K562 (cell line): ENCODE measurements around the gene GRAMD2A. TPM values are rescaled to one million over a fixed set of nuclear protein-coding genes. Genes with fewer than 3 reads are reported as not detected.

Source experiments
- CEBPZ ChIP-seq: fragments of 150-350 bp; IDR thresholded peaks from 2 replicates; pipeline ENCODE4 v1.6.1; 2014; ENCODE audit warnings: low read depth, mild to moderate bottlenecking, low read length, borderline replicate concordance
- KDM4B ChIP-seq, 2 experiments: fragments of 450-650 bp in 1 of 2; sonication (generic) in 1 of 2; IDR thresholded peaks; 2 replicates each; pipeline ENCODE4 v1.6.1; 2016 to 2017; ENCODE audit warnings: borderline replicate concordance in 2 of 2, antibody characterized with exemption in 1 of 2, low read depth in 1 of 2, mild to moderate bottlenecking in 1 of 2
- MCM3 ChIP-seq: fragments of 450-650 bp; IDR thresholded peaks from 2 replicates; pipeline ENCODE4 v1.6.1; 2016
- MCM5 ChIP-seq: fragments of 450-650 bp; IDR thresholded peaks from 2 replicates; pipeline ENCODE4 v1.6.1; 2016; ENCODE audit warnings: low read depth
- PHF8 ChIP-seq: fragments of 200-600 bp; sonication (generic); IDR thresholded peaks from 2 replicates; pipeline ENCODE4 v1.6.1; 2012; ENCODE audit warnings: mixed run types, mild to moderate bottlenecking, inconsistent platforms, low read length, moderate library complexity, borderline replicate concordance
- POLR2G ChIP-seq: fragments of 200-400 bp; formaldehyde crosslinking; IDR thresholded peaks from 2 replicates; pipeline ENCODE4 v1.6.1; 2017; ENCODE audit warnings: low read depth, mild to moderate bottlenecking, antibody characterized with exemption, low read length, moderate library complexity
- SMAD3 ChIP-seq: fragments of 450-650 bp; formaldehyde crosslinking; conservative IDR thresholded peaks from 2 replicates; pipeline ENCODE4 v1.4.0; 2020; ENCODE audit warnings: mild to moderate bottlenecking
- SREBF2 ChIP-seq: sonication (generic); formaldehyde crosslinking; IDR thresholded peaks from 2 replicates; pipeline ENCODE4 v1.4.0; 2020; ENCODE audit warnings: mild to moderate bottlenecking, missing genetic modification reagents
- ZBTB2 ChIP-seq: fragments of 450-650 bp; IDR thresholded peaks from 2 replicates; pipeline ENCODE4 v1.6.1; 2016; ENCODE audit warnings: antibody characterized with exemption
- ZBTB9 ChIP-seq: fragments of 450-650 bp; formaldehyde crosslinking; IDR thresholded peaks from 2 replicates; pipeline ENCODE4 v1.4.0; 2020; ENCODE audit warnings: mild to moderate bottlenecking, moderate library complexity
- ZC3H11A ChIP-seq: IDR thresholded peaks from 2 replicates; pipeline ENCODE4 v1.6.1; 2012; ENCODE audit warnings: low read depth, low read length, improper control_type of control experiment
- ZZZ3 ChIP-seq: fragments of 450-650 bp; IDR thresholded peaks from 2 replicates; pipeline ENCODE4 v1.6.1; 2016; ENCODE audit warnings: antibody characterized with exemption, mild to moderate bottlenecking, moderate library complexity
- polyA plus RNA-seq, 8 experiments: library from polyadenylated mRNA; depleted of rRNA in 4 of 8; stranded (reverse) in 5 of 8; unstranded in 3 of 8; fragments of >200 nt; fragmentation: Nextera tagmentation in 2 of 8; fragmentation: Illumina TruSeq in 1 of 8; extraction: Ambion mirVana in 2 of 8; extraction: Trizol in 1 of 8; gene quantifications; 2 replicates each; pipeline versions ENCODE4 v1.2.1 to v1.2.3, GENCODE V29; 2011 to 2014; ENCODE audit warnings: inconsistent platforms in 1 of 8, missing spikeins in 1 of 8
- total RNA-seq, 7 experiments: library from RNA; depleted of rRNA in 6 of 7; stranded (reverse); fragments of >200 nt in 6 of 7; fragmentation: Illumina TruSeq in 2 of 7; extraction: Trizol in 2 of 7; gene quantifications; 2 replicates each; pipeline versions ENCODE4 v1.2.1 to v1.2.3, GENCODE V29; 2011 to 2021; ENCODE audit warnings: low replicate concordance in 1 of 7
- TF ChIP-seq, protein P1 (sequence below): fragments of 250-450 bp; sonication (Bioruptor Pico); IDR thresholded peaks from 2 replicates; pipeline ENCODE4 v1.8.0; 2022; ENCODE audit warnings: moderate library complexity, mild to moderate bottlenecking, inconsistent platforms

Gene GRAMD2A
- total and polyA plus RNA-seq, 9 of the 15 experiments (the other 6 are each of a cell fraction or from before 2014, with no cell fraction given), result 0.08 to 0.22 TPM; not detected in 7

DNA sequence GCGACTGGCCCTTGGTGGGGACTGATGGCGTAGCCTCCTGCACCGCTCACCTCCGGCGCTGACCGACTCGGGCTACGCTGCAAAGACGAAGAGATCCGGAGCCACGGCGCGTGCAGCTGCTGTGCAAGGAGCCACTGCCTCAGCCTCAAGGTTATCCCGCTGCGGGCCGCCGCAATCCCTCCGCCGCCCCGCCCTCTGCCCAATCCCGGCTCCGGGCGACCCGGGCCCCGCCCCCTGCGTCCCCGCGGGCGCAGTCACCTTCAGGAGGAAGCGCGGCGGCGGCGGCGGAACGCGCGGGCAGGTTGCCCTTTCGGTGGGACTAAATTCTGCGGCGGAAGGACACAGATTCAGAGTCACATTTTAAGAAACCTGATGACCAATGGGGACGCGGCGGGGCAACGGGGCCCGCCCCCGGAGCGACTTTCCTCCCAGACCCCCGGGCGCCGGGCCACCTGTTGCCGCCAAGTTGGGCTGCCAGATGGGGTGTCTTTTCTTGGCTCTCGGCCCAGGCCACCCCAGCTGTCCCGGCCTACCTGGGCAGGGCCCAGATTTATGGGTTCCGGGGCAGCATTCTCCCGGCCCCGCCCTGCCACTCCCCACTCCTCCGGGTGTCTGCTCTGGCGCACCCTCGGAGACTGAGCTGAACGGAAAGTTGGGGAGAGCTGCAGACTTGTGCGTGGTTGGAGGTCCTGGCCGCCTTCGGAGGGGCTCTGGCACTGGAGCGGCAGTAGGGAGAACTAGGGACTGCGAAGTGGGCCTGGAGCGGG, 33.7 kb upstream of the GRAMD2A start, which contains the start of gene PKM (continued):
- TF ChIP-seq, protein P1, sequence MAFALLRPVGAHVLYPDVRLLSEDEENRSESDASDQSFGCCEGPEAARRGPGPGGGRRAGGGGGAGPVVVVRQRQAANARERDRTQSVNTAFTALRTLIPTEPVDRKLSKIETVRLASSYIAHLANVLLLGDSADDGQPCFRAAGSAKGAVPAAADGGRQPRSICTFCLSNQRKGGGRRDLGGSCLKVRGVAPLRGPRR, result no peak
- peak in 1 of 2 experiments; percentile 25; a peak in 1 of 4 replicates for TF ChIP-seq KDM4B (IDR thresholded peaks at IDR 0.05; ENCODE audit: borderline replicate concordance in 2 of 2, low read depth in 1 of 2)
- peak; percentile 54; the same call in 1 of the 2 replicates for TF ChIP-seq ZBTB2
- peak; percentile 83; the same call in 1 of the 2 replicates for TF ChIP-seq PHF8
- no peak for TF ChIP-seq SREBF2 (CRISPR knock-in tag)
- no peak for TF ChIP-seq MCM5
- TF ChIP-seq ZBTB9 (CRISPR knock-in tag), result no peak
- no peak for TF ChIP-seq ZZZ3
- TF ChIP-seq MCM3, result no peak
- no peak for TF ChIP-seq SMAD3 (CRISPR knock-in tag)
- TF ChIP-seq ZC3H11A, result no peak
- TF ChIP-seq POLR2G, result peak; percentile 99
- no peak for TF ChIP-seq CEBPZ
